OCI-M1 (cell line): ENCODE data around the gene PIP5K1C.

Experiments used
- DNase-seq: peaks from one replicate; lab custom pipeline; 2025; lab: John Stamatoyannopoulos, UW

PIP5K1C gene

GRCh38 chr19:3626473-3627350, 73.6 kb downstream of the PIP5K1C start, which contains the start of gene CACTIN:
CACTIN (minus strand) TSS chr19:3626790; CDS start chr19:3626762, 28 bp downstream.
- peak; percentile 96 for DNase-seq

- peak; percentile 39 for DNase-seq
Measured at GRCh38 chr19:3625996-3626472, 74.2 kb downstream of the PIP5K1C start.

- DNase-seq, result no peak
Measured at GRCh38 chr19:3623716-3624115, 76.6 kb downstream of the PIP5K1C start.

GRCh38 chr19:3622224-3622623, 78.0 kb downstream of the PIP5K1C start:
- no peak for DNase-seq

- DNase-seq, result no peak
Measured at GRCh38 chr19:3621689-3622088, 78.6 kb downstream of the PIP5K1C start.

- no peak for DNase-seq
Measured at GRCh38 chr19:3620817-3621547, 79.3 kb downstream of the PIP5K1C start.

- no peak for DNase-seq
Measured at GRCh38 chr19:3620145-3620816, 80.0 kb downstream of the PIP5K1C start.

- DNase-seq, result no peak
Measured at GRCh38 chr19:3619631-3620012, 80.6 kb downstream of the PIP5K1C start.

- no peak for DNase-seq
Measured at GRCh38 chr19:3618811-3619630, 81.2 kb downstream of the PIP5K1C start.

- peak; percentile 19 for DNase-seq
Measured at GRCh38 chr19:3618144-3618810, 82.0 kb downstream of the PIP5K1C start.

- no peak for DNase-seq
Measured at GRCh38 chr19:3617463-3617862, 82.8 kb downstream of the PIP5K1C start.

- no peak for DNase-seq
Measured at GRCh38 chr19:3615524-3616135, 84.6 kb downstream of the PIP5K1C start.

- DNase-seq, result no peak
Measured at GRCh38 chr19:3614858-3615505, 85.3 kb downstream of the PIP5K1C start.

- no peak for DNase-seq
Measured at GRCh38 chr19:3613818-3614661, 86.2 kb downstream of the PIP5K1C start.

GRCh38 chr19:3612901-3613741, 87.1 kb downstream of the PIP5K1C start:
- no peak for DNase-seq

GRCh38 chr19:3612330-3612729, 87.9 kb downstream of the PIP5K1C start:
- DNase-seq, result no peak

GRCh38 chr19:3611841-3612240, 88.4 kb downstream of the PIP5K1C start:
- no peak for DNase-seq
